ENCODE measurements around the gene KCNH3. TPM values are rescaled to one million over a fixed set of nuclear protein-coding genes. Genes with fewer than 3 reads are reported as not detected.

The KCNH3 gene
- total and polyA plus RNA-seq, 2 donors (not counting 3 experiments of a cell fraction or from before 2014, with no cell fraction given): 0.13 to 0.14 TPM

- intact Hi-C loops (cut with micrococcal nuclease): no loop called here
- no TSS peak for BruUV-seq (replicated peaks)
- CTCF ChIA-PET: interaction anchor here (0.9 to 6.9 kb wide), 9 partner anchors 11 to 264 kb away, joined by 3 to 89 read pairs (median 13); partner anchors contain the start of gene KCNH3
These were observed 13.6 kb downstream of the KCNH3 start for GRCh38 chr12:49552425-49552824.

More at GRCh38 chr12:49552425-49552824, 13.6 kb downstream of the KCNH3 start:
- POLR2A ChIA-PET: no interaction called here
- no peaks in the 10 kb centered on the region for H3K79me2 ChIP-seq (ENCODE audit: control insufficient read depth, insufficient read depth, low read length)
- peaks cover 0 to 5% of the 10 kb centered on the region in 2 experiments for H3K27me3 ChIP-seq (ENCODE audit: control insufficient read depth in 2 of 2, insufficient read depth in 2 of 2, low read length in 2 of 2)
- H2AFZ ChIP-seq (ENCODE audit: low read depth, low read length): no peak overlapping the region
- no peak overlapping the region for H3K4me2 ChIP-seq (ENCODE audit: insufficient read depth, low read length)
- no peaks in the 10 kb centered on the region for H3K9me1 ChIP-seq (replicated peaks; ENCODE audit: control insufficient read depth, extremely low read depth, insufficient read depth, low read length)
- no peak overlapping the region for H3K4me3 ChIP-seq (replicated peaks in 1 of 3; ENCODE audit: insufficient read depth in 1 of 3, low read depth in 1 of 3, low read length in 3 of 3)
- peaks cover 6% of the 10 kb centered on the region for H3K4me1 ChIP-seq (ENCODE audit: control insufficient read depth, extremely low read depth, insufficient read depth, low read length)
- H3K36me3 ChIP-seq (ENCODE audit: control insufficient read depth in 2 of 2, extremely low read depth in 1 of 2, insufficient read depth in 2 of 2, low read length in 2 of 2): peaks cover 0 to 3% of the 10 kb centered on the region in 2 experiments
- TF ChIP-seq POLR2AphosphoS5 (IDR thresholded peaks at IDR 0.05; ENCODE audit: insufficient read depth, low read depth, low read length) (no peak), FOS (IDR thresholded peaks at IDR 0.05; ENCODE audit: borderline replicate concordance, insufficient read depth, low read length) (no peak), GATA2 (IDR thresholded peaks at IDR 0.05; ENCODE audit: insufficient read depth, insufficient read length, low read depth, low read length) (no peak), POLR2A (IDR thresholded peaks at IDR 0.05; ENCODE audit: low read depth, low read length) (no peak), CTCF (IDR thresholded peaks at IDR 0.05; ENCODE audit: extremely low read depth in 1 of 2, insufficient read depth in 1 of 2, low read depth in 1 of 2, low read length in 2 of 2) (no peak), JUN (IDR thresholded peaks at IDR 0.05; ENCODE audit: borderline replicate concordance, insufficient read depth, insufficient read length, low read depth) (no peak), EZH2 (IDR thresholded peaks at IDR 0.05; ENCODE audit: borderline replicate concordance, low read depth, low read length, severe bottlenecking) (no peak), MYC (IDR thresholded peaks at IDR 0.05; ENCODE audit: low read depth, low read length) (no peak)
- TF ChIP-seq, protein P1, sequence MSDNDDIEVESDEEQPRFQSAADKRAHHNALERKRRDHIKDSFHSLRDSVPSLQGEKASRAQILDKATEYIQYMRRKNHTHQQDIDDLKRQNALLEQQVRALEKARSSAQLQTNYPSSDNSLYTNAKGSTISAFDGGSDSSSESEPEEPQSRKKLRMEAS (IDR thresholded peaks at IDR 0.05; ENCODE audit: insufficient read depth, insufficient read length): no peak
- dilution Hi-C loops (cut with MboI; ENCODE audit: extremely low pct_ligation_motif_present, low sequenced_read_pairs): no loop called here
- DNase-seq (ENCODE audit: low read depth, low spot score): no peak
- H3K9ac ChIP-seq (replicated peaks; ENCODE audit: extremely low read depth, insufficient read depth, low read length): no peak overlapping the region
- FAIRE-seq: no peak
- no peak overlapping the region for H3K27ac ChIP-seq (ENCODE audit: insufficient read depth, low read depth, low read length)
- H4K20me1 ChIP-seq (replicated peaks; ENCODE audit: control insufficient read depth, extremely low read depth, insufficient read depth, low read length): no peaks in the 10 kb centered on the region
- no peaks in the 10 kb centered on the region for H3K9me3 ChIP-seq (replicated peaks; ENCODE audit: control insufficient read depth, insufficient read depth, low read length)

All from endothelial cell of umbilical vein (primary cell).